Esophagus (tissue), 2 donors: ENCODE measurements around the gene NEK7. TPM values are rescaled to one million over a fixed set of nuclear protein-coding genes. Genes with fewer than 3 reads are reported as not detected.
A peak's percentile ranks its signal among the peaks of the same experiment; 100 is the strongest.

Experiments
- H3K27ac ChIP-seq, 2 donors: one replicate each; pipeline ENCODE4 v1.5.1; 2013; ENCODE audit warnings: low read depth in 2 of 2, mild to moderate bottlenecking in 2 of 2, inconsistent platforms in 1 of 2, low read length in 1 of 2, moderate library complexity in 1 of 2
- H3K27me3 ChIP-seq, 2 donors: one replicate each; pipeline ENCODE4 v1.6.1; 2013; ENCODE audit warnings: low read length in 2 of 2, control low read depth in 1 of 2, mild to moderate bottlenecking in 1 of 2; ENCODE audit not compliant: insufficient read depth in 2 of 2, control insufficient read depth in 1 of 2
- H3K36me3 ChIP-seq, 2 donors: one replicate each; pipeline ENCODE4 v1.6.1; 2013; ENCODE audit warnings: low read length in 1 of 2; ENCODE audit not compliant: control insufficient read depth in 2 of 2, insufficient read depth in 2 of 2
- H3K4me1 ChIP-seq, 2 donors: one replicate each; pipeline ENCODE4 v1.6.1; 2013; ENCODE audit warnings: low read length in 1 of 2; ENCODE audit not compliant: control insufficient read depth in 2 of 2, insufficient read depth in 2 of 2
- H3K4me3 ChIP-seq, 2 donors: one replicate each; pipeline ENCODE4 v1.5.1; 2013; ENCODE audit warnings: low read length in 2 of 2, mild to moderate bottlenecking in 2 of 2, low read depth in 1 of 2, moderate library complexity in 1 of 2
- H3K9me3 ChIP-seq, 2 donors: one replicate each; pipeline ENCODE4 v1.6.1; 2013; ENCODE audit warnings: mild to moderate bottlenecking in 2 of 2, low read depth in 1 of 2, low read length in 1 of 2, moderate library complexity in 1 of 2; ENCODE audit not compliant: control insufficient read depth in 2 of 2, insufficient read depth in 1 of 2
- WGBS, 2 donors: extraction: QIAGEN DNeasy Blood & Tissue Kit; methylation state at CpG; one replicate each; pipeline ENCODE4 v1.1.7; 2013; 5-methylcytosine and 5-hydroxymethylcytosine counted together
- polyA plus RNA-seq, 2 donors: library from polyadenylated mRNA; stranded (reverse); fragments of 200-250 nt; gene quantifications; one replicate each; pipeline ENCODE4 v1.2.3, GENCODE V29; 2013
- donor health status: healthy with polysubstance abuse.
- donor health status: Bipolar disorder and iron deficiency.

Gene NEK7
- polyA plus RNA-seq, 2 donors = 9.7 to 13.2 TPM

DNA sequence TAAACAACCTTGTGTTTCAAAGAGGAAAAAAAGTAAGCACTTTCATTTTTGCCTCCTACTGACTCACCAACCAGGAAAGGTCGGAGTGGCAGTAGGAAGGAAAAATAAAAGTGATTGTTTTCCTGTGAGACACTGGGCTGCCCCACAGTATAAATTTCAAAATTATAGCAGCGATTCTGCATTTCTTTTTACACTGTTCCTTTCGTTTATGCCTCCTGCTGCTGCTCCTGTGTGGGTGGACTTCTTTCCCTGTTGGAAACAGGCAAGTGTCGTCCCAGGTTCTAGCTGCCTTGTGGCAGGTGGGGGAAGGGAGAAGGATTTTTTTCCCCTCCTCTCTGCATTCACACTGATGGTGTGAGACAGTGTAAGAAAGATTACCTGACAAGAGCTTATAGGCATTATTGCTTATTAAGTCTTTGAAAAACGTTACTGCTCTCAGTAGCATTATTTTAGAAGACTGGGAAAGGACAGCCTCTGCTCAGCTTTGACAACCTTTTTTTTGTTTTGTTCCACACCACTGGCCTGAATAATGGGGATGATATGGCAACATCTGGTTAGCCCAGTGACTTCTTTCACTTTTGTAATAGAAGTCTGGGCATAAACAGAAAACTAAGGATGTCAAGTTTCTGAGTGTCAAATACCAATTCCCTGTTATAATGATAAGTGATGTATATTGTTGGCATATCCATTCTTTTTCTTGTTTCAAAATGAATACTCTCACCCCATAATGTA, 77.9 kb downstream of the NEK7 start:
- Histone ChIP-seq H3K4me3 (no peak overlapping the region), H3K4me1 (no peaks in the 10 kb centered on the region), H3K27me3 (no peaks in the 10 kb centered on the region), H3K27ac (peak overlapping the region in 1 of 2 donors; percentile 49), H3K9me3 (no peaks in the 10 kb centered on the region), H3K36me3 (no peaks in the 10 kb centered on the region)
- 25 to 40% methylated on average over 5 of the region's 5 CpGs for WGBS, 2 donors

DNA sequence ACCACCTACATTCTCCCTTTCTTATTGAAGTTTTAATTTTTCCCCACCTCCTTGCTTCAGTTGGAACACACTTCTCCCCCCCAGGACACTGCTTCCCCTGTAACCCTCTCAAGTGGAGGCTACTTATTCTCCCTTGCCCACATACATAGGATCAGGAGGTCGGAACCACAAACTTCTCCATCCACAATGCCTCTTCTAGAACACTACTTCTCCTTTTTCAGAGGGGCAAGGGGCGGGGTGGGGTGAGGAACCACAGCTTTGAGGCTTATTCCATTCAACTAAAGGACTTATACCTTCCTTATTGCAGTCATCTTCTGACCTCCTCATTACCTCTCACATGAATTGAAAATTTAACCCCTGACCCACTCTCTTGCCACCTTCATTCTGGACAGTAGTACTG, 81.3 kb downstream of the NEK7 start:
- Histone ChIP-seq H3K27me3 (no peaks in the 10 kb centered on the region), H3K36me3 (no peaks in the 10 kb centered on the region), H3K4me1 (no peaks in the 10 kb centered on the region), H3K4me3 (no peak overlapping the region), H3K9me3 (no peaks in the 10 kb centered on the region), H3K27ac (no peak overlapping the region)
- 88 to 90% methylated on average over 2 of the region's 2 CpGs for WGBS, 2 donors

DNA sequence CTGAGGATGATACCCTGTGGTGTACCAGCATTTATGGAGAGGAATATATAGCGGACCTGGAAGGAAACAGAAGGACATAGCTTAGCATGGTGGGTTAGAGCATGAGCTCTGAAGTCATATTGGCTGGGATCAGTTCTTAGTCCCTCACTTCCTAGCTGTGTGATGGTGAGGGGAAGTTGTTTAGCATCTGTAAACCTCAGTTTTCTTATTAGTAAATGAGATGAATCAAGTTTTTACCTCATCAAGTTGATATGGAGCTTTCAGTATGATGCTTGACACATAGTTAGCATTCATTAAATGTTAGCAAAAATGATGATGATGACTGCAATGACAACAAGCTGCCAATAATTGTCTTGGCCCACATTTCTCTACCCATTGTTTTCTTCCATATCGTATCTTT, 84.8 kb downstream of the NEK7 start:
- H3K36me3 ChIP-seq = no peaks in the 10 kb centered on the region
- H3K4me3 ChIP-seq = no peak overlapping the region
- WGBS, 2 donors = 86 to 91% methylated on average over 2 of the region's 2 CpGs
- H3K9me3 ChIP-seq = no peaks in the 10 kb centered on the region
- H3K27me3 ChIP-seq = no peaks in the 10 kb centered on the region
- no peaks in the 10 kb centered on the region for H3K4me1 ChIP-seq
- no peak overlapping the region for H3K27ac ChIP-seq

DNA sequence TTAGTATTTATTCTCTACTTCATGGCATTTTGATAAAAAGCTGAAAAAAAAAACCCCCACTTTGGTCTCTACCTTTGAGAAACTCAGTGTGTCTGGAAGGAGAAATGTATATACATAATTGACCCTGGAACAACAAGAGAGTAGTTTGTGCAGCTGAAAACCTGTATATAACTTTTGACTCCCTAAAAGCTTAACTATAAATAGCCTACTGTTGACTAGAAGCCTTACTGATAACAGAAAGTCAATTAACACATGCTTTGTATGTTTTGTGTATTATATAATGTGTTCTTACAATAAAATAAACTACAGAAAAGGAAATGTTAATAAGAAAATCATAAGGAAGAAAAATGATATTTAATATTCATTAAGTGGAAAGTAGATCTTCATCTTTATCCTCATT, 88.0 kb downstream of the NEK7 start:
- H3K36me3 ChIP-seq = no peaks in the 10 kb centered on the region
- no peak overlapping the region for H3K27ac ChIP-seq
- no peaks in the 10 kb centered on the region for H3K4me1 ChIP-seq
- H3K4me3 ChIP-seq = no peak overlapping the region
- no peaks in the 10 kb centered on the region for H3K9me3 ChIP-seq
- H3K27me3 ChIP-seq = no peaks in the 10 kb centered on the region

DNA sequence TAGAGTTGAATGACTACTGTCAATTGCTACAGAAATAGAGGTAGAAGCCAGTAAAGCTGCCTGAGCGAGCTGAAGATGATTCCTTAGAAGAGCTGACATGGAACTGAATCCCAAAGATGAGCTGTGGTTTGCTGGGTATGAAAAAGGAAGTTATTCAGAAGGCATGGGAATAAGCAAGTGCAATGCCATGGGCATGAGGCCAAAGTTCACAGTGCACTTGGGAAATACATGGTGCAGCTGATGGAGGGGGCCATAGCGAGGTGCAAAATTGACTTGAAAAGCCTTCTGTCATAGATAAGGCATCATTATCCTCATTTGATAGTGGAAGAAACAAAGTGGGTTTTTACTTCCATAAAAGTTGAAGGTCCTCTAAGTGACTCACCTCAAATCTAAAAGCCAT, 88.6 kb downstream of the NEK7 start:
- H3K4me3 ChIP-seq = no peak overlapping the region
- WGBS, 2 donors = 88 to 96% methylated on average over 2 of the region's 2 CpGs
- H3K27me3 ChIP-seq = no peaks in the 10 kb centered on the region
- no peaks in the 10 kb centered on the region for H3K36me3 ChIP-seq
- no peak overlapping the region for H3K27ac ChIP-seq
- no peaks in the 10 kb centered on the region for H3K9me3 ChIP-seq
- H3K4me1 ChIP-seq = no peaks in the 10 kb centered on the region

DNA sequence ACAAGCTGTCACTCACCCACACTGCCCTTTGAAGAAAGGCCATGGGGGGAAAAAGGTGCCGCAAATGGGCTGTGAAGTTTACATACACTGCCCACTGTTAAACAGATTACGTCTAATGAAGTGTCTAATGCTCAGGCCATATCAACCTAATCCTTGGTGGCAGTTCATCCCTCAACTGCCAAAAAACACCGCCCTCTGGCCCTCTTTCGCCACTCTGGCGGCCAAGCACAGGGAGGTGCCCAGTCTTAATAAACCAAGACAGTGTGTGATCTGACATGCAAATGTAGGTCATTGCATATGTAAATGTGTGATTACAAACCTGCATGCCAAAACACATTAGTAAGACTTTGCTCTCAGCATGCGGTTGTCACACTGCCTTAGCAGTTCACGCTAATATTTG, 89.5 kb downstream of the NEK7 start:
- H3K27me3 ChIP-seq = no peaks in the 10 kb centered on the region
- no peaks in the 10 kb centered on the region for H3K4me1 ChIP-seq
- WGBS, 2 donors = 93% methylated on average over 7 of the region's 7 CpGs
- no peak overlapping the region for H3K4me3 ChIP-seq
- no peak overlapping the region for H3K27ac ChIP-seq
- no peaks in the 10 kb centered on the region for H3K9me3 ChIP-seq
- no peaks in the 10 kb centered on the region for H3K36me3 ChIP-seq

DNA sequence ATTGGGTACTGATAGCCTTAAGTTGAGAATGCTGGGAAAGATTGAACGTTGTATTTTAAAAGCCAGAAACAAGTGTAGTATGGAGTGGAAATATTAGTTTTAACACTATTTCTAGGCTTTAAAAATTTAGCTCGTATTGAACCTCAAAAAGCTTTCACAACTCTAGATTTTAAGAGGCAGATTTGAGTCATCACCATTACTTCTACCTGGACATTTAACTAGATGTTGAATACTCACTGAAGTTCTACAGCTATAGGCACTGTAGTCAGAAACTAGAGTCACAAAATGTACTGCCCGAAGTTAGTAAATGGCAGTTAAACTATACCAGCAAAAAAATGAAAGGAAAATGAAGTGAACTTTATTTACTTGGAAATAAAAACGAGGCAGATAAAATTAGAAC, 96.5 kb downstream of the NEK7 start:
- Histone ChIP-seq H3K4me1 (no peaks in the 10 kb centered on the region), H3K27me3 (no peaks in the 10 kb centered on the region), H3K27ac (no peak overlapping the region), H3K4me3 (no peak overlapping the region), H3K9me3 (no peaks in the 10 kb centered on the region), H3K36me3 (no peaks in the 10 kb centered on the region)
- WGBS, 2 donors = 68 to 76% methylated on average over 4 of the region's 4 CpGs

DNA sequence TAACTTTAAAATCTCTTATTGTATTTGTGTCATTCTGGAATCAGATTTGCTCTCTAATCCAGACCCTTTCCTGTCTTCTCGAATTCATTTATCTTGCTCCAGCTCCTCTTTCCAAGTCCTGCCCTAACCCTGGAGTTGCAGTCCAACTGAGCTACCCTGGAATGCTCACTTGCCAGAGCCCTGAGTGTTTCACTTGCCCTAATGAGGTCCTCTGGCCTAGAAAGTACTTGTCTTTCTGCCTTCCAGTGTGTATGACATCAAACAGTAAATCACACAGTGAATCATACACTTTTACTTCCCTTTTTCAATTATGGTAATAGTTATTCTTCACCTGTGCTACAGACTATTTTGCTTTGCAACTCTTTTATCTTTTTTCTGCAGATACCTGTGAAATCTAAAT, 96.9 kb downstream of the NEK7 start:
- no peak overlapping the region for H3K4me3 ChIP-seq
- H3K27ac ChIP-seq = no peak overlapping the region
- H3K4me1 ChIP-seq = no peaks in the 10 kb centered on the region
- H3K36me3 ChIP-seq = no peaks in the 10 kb centered on the region
- H3K9me3 ChIP-seq = no peaks in the 10 kb centered on the region
- H3K27me3 ChIP-seq = no peaks in the 10 kb centered on the region
- WGBS, 2 donors = 32 to 34% methylated on average over 1 of the region's 1 CpG

DNA sequence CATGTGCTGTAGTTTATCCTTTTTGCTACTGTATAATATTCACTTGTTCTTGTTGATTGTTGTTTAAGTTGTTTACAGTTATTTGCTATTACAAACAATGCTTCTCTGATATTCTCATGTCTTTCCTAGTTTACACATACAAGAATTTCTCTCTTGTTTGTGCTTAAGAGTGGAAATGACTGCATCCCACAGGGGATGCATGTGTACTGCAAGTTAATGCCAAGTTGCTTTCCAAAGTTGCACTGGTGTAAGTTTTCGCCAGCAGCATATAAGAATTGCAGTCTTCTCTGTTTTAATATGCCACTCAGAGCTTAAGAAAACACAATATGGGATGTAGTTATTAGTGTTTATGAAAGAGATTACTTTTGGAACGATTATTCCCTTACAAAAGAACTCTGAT, 97.7 kb downstream of the NEK7 start:
- Histone ChIP-seq H3K9me3 (no peaks in the 10 kb centered on the region), H3K4me3 (no peak overlapping the region), H3K27me3 (no peaks in the 10 kb centered on the region), H3K27ac (no peak overlapping the region), H3K4me1 (no peaks in the 10 kb centered on the region), H3K36me3 (no peaks in the 10 kb centered on the region)
- 55 to 59% methylated on average over 2 of the region's 2 CpGs for WGBS, 2 donors

DNA sequence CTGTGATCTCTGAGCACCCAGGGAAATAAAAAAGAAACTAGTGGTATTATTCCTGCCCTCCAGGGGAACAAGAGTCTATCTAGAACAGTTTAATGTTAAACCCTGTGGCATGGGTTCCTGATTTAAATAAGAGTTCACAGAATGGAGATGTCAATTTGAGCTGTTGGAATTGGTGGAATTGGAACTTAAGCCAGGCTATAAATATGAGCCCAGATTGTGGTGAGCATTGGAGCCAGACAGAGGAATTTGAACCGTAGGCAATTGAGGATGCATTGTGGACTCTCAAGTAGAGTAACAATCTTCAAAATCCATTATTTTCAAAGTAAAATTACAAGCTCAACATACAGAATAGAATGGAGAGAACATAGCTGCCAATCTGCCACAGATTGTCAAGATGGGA, 98.2 kb downstream of the NEK7 start:
- H3K4me1 ChIP-seq = no peaks in the 10 kb centered on the region
- no peak overlapping the region for H3K4me3 ChIP-seq
- no peaks in the 10 kb centered on the region for H3K36me3 ChIP-seq
- H3K9me3 ChIP-seq = no peaks in the 10 kb centered on the region
- no peak overlapping the region for H3K27ac ChIP-seq
- WGBS, 2 donors = 62 to 86% methylated on average over 1 of the region's 1 CpG
- no peaks in the 10 kb centered on the region for H3K27me3 ChIP-seq
